ENCODE measurements around the gene HMCN2. TPM values are rescaled to one million over a fixed set of nuclear protein-coding genes. Genes with fewer than 3 reads are reported as not detected.

The HMCN2 gene
- total RNA-seq, 1 experiment from 2014 or later = 8.6 TPM

- H3T11ph ChIP-seq (ENCODE audit: low read length) = no peak overlapping the region
- H3K4me1 Mint-ChIP-seq = peaks cover 20 to 47% of the 10 kb centered on the region in 2 experiments
- no CpG with 5 or more reads among the region's 3 CpGs for WGBS (ENCODE audit: extremely low coverage, insufficient read length, low lambda C conversion rate)
Observed at GRCh38 chr9:130239363-130239695, 26.2 kb upstream of the HMCN2 start.

More at GRCh38 chr9:130239363-130239695, 26.2 kb upstream of the HMCN2 start:
- Histone ChIP-seq H2BK120ac (ENCODE audit: low read depth, low read length, poor library complexity, severe bottlenecking) (no peak overlapping the region), H3K79me1 (ENCODE audit: insufficient read depth, low read depth, low read length, poor library complexity, severe bottlenecking) (no peaks in the 10 kb centered on the region), H3K9ac (ENCODE audit: extremely low read depth, insufficient read length, low read length) (no peak overlapping the region), H3K23ac (ENCODE audit: insufficient read length, low read depth, low read length) (no peak overlapping the region), H3K4ac (ENCODE audit: low read depth, low read length) (no peak overlapping the region), H3K79me2 (ENCODE audit: insufficient read depth, low read length) (no peaks in the 10 kb centered on the region), H2BK12ac (ENCODE audit: insufficient read length, low read depth, low read length) (no peak overlapping the region), H4K5ac (ENCODE audit: insufficient read length, low read depth, low read length) (no peak overlapping the region), H3K27ac (ENCODE audit: insufficient read length, low read depth, low read length) (no peak overlapping the region), H3K14ac (ENCODE audit: insufficient read depth, low read length) (no peak overlapping the region), H2AFZ (ENCODE audit: low read length) (no peak overlapping the region), H3K4me2 (ENCODE audit: insufficient read depth, insufficient read length, low read length) (no peak overlapping the region), H2AK5ac (ENCODE audit: insufficient read length, low read length) (no peak overlapping the region), H4K8ac (replicated peaks; ENCODE audit: insufficient read length, low read depth, low read length) (no peak overlapping the region), H4K91ac (ENCODE audit: insufficient read length, low read depth, low read length) (no peak overlapping the region), H3K18ac (ENCODE audit: insufficient read length, low read depth, low read length) (no peak overlapping the region), H3K56ac (ENCODE audit: insufficient read length, low read depth, low read length) (no peak overlapping the region), H3K27me3 (ENCODE audit: insufficient read depth, low read length) (no peaks in the 10 kb centered on the region), H4K20me1 (ENCODE audit: control insufficient read depth, insufficient read depth, insufficient read length) (no peaks in the 10 kb centered on the region), H2BK20ac (ENCODE audit: low read depth, low read length, poor library complexity, severe bottlenecking) (no peak overlapping the region), H3K9me3 (ENCODE audit: control insufficient read depth, low read depth, low read length) (no peaks in the 10 kb centered on the region), H2BK5ac (ENCODE audit: insufficient read length, low read length) (no peak overlapping the region), H2BK15ac (ENCODE audit: low read depth, low read length) (no peak overlapping the region), H3K4me1 (ENCODE audit: insufficient read depth, low read length) (no peaks in the 10 kb centered on the region), H3K23me2 (ENCODE audit: insufficient read length, low read depth, low read length, poor library complexity, severe bottlenecking) (no peaks in the 10 kb centered on the region)
- no peak for DNase-seq
- no peaks in the 10 kb centered on the region for H3K9me3 Mint-ChIP-seq
- no peaks in the 10 kb centered on the region; a peak in 1 of 7 replicates for H3K36me3 Mint-ChIP-seq (ENCODE audit: insufficient read depth in 1 of 3, low read depth in 3 of 3)
- no peak for TF ChIP-seq CTCF (conservative IDR thresholded peaks at IDR 0.05)
- no peak overlapping the region for H3K27ac Mint-ChIP-seq
- no peak overlapping the region for H3K4me3 Mint-ChIP-seq
- peaks cover 4% of the 10 kb centered on the region for H3K27me3 Mint-ChIP-seq (ENCODE audit: low read depth)

Data from H9 (cell line).